ENCODE measurements around the gene CD180.
A peak's percentile ranks its signal among the peaks of the same experiment; 100 is the strongest.

Gene CD180

GRCh38 chr5:67196537-67197059 is at the start of gene CD180:
Gene CD180 (minus strand): TSS chr5:67196799. CDS start chr5:67196641, 158 bp downstream.
- no peak for DNase-seq

GRCh38 chr5:67246108-67246507 is 49.5 kb upstream of the CD180 start:
- no peak for DNase-seq

GRCh38 chr5:67245259-67245846 is 48.8 kb upstream of the CD180 start:
- DNase-seq = no peak

GRCh38 chr5:67244345-67244793 is 47.8 kb upstream of the CD180 start:
- peak; percentile 26 for DNase-seq

- DNase-seq = no peak
These were observed 47.3 kb upstream of the CD180 start for GRCh38 chr5:67243944-67244343.

- no peak for DNase-seq
These were observed 46.8 kb upstream of the CD180 start for GRCh38 chr5:67243349-67243748.

- no peak for DNase-seq
These were observed 44.7 kb upstream of the CD180 start for GRCh38 chr5:67241326-67241725.

GRCh38 chr5:67240846-67241245 is 44.2 kb upstream of the CD180 start:
- no peak for DNase-seq

GRCh38 chr5:67240065-67240464 is 43.5 kb upstream of the CD180 start:
- no peak for DNase-seq

GRCh38 chr5:67238191-67238590 is 41.6 kb upstream of the CD180 start:
- no peak for DNase-seq

GRCh38 chr5:67235399-67236110 is 39.0 kb upstream of the CD180 start:
- DNase-seq = no peak

- DNase-seq = peak; percentile 8
These were observed 38.1 kb upstream of the CD180 start for GRCh38 chr5:67234671-67235176.

GRCh38 chr5:67233075-67233474 is 36.5 kb upstream of the CD180 start:
- DNase-seq = no peak

- no peak for DNase-seq
These were observed 26.6 kb upstream of the CD180 start for GRCh38 chr5:67223211-67223610.

- DNase-seq = no peak
These were observed 25.8 kb upstream of the CD180 start for GRCh38 chr5:67222243-67223025.

GRCh38 chr5:67221487-67222242 is 25.1 kb upstream of the CD180 start:
- no peak for DNase-seq

- no peak for DNase-seq
These were observed 20.0 kb upstream of the CD180 start for GRCh38 chr5:67216564-67216963.

- DNase-seq = peak; percentile 38
These were observed 19.2 kb upstream of the CD180 start for GRCh38 chr5:67215519-67216471.

GRCh38 chr5:67214707-67215447 is 18.3 kb upstream of the CD180 start:
- DNase-seq = no peak

- no peak for DNase-seq
These were observed 17.4 kb upstream of the CD180 start for GRCh38 chr5:67214036-67214435.

GRCh38 chr5:67211926-67212325 is 15.3 kb upstream of the CD180 start:
- no peak for DNase-seq

All from SHP77 treated with DMSO at 0.1 percent for 48 hours (cell line).